Aorta (tissue), 5 donors: ENCODE results near the gene EMILIN2. TPM values are rescaled to one million over a fixed set of nuclear protein-coding genes. Genes with fewer than 3 reads are reported as not detected.

Experiments
- ATAC-seq: fragments of 200-7000 bp; cut with Tn5 transposase; one replicate; pipeline ENCODE4 v1.9.1; 2022; ENCODE audit warnings: moderate library complexity; ENCODE audit not compliant: low FRiP score
- DNase-seq, 2 donors: peaks; one replicate each; pipeline ENCODE4 v3.0.0-alpha.2; 2020
- H3K27ac ChIP-seq, 2 donors: one replicate each; pipeline ENCODE4 v1.5.1; 2013; ENCODE audit warnings: low read length in 2 of 2, mild to moderate bottlenecking in 2 of 2, moderate library complexity in 2 of 2, control low read depth in 1 of 2, inconsistent platforms in 1 of 2, low read depth in 1 of 2
- H3K27me3 ChIP-seq, 2 donors: one replicate each; pipeline ENCODE4 v1.6.1; 2013; ENCODE audit warnings: control low read depth in 1 of 2, low read length in 1 of 2, mild to moderate bottlenecking in 1 of 2, moderate library complexity in 1 of 2; ENCODE audit not compliant: insufficient read depth in 2 of 2, control insufficient read depth in 1 of 2
- H3K36me3 ChIP-seq, 2 donors: one replicate each; pipeline ENCODE4 v1.6.1; 2013; ENCODE audit warnings: control low read depth in 1 of 2, low read length in 1 of 2, mild to moderate bottlenecking in 1 of 2; ENCODE audit not compliant: insufficient read depth in 2 of 2, control insufficient read depth in 1 of 2
- H3K4me1 ChIP-seq, 2 donors: one replicate each; pipeline ENCODE4 v1.6.1; 2013; ENCODE audit warnings: low read length in 2 of 2, control low read depth in 1 of 2, mild to moderate bottlenecking in 1 of 2, moderate library complexity in 1 of 2; ENCODE audit not compliant: insufficient read depth in 2 of 2, control insufficient read depth in 1 of 2
- H3K4me3 ChIP-seq, 2 donors: one replicate each; pipeline ENCODE4 v1.5.1; 2013; ENCODE audit warnings: low read length in 2 of 2, control low read depth in 1 of 2, mild to moderate bottlenecking in 1 of 2
- H3K9me3 ChIP-seq: one replicate; pipeline ENCODE4 v1.6.1; 2013; ENCODE audit warnings: mild to moderate bottlenecking, low read length; ENCODE audit not compliant: control insufficient read depth
- WGBS, 2 donors: extraction: QIAGEN DNeasy Blood & Tissue Kit; methylation state at CpG; one replicate each; pipeline ENCODE4 v1.1.7; 2013; 5-methylcytosine and 5-hydroxymethylcytosine counted together
- intact Hi-C, 2 donors: fragments of 100-400 bp; cut with DNase I; formaldehyde crosslinking; loops; one replicate each; pipeline versions ENCODE4 v1.14.2 to v1.15.0; 2022
- polyA plus RNA-seq, 2 donors: library from polyadenylated mRNA; stranded (reverse); fragments of 200-250 nt; gene quantifications; one replicate each; pipeline ENCODE4 v1.2.3, GENCODE V29; 2013
- total RNA-seq, 2 donors: library from RNA; stranded (reverse); fragmentation: NEBNext Ultra II Directional; extraction: Animal tissue kit (Norgen Biotek cat#: 25700); gene quantifications; one replicate each; pipeline ENCODE4 v1.2.1, GENCODE V29; 2021
- donor health status: healthy with polysubstance abuse.
- donor health status: Bipolar disorder and iron deficiency.
- donor health status: DM: no; HTN: no; CAD: no.
- donor health status: DM: no; HTN: no; CAD: no.
- donor health status: DM: yes; HTN: yes; CAD: no.

EMILIN2 gene
- total and polyA plus RNA-seq, 4 donors = 1.1 to 34.5 (median 13.8) TPM

DNA sequence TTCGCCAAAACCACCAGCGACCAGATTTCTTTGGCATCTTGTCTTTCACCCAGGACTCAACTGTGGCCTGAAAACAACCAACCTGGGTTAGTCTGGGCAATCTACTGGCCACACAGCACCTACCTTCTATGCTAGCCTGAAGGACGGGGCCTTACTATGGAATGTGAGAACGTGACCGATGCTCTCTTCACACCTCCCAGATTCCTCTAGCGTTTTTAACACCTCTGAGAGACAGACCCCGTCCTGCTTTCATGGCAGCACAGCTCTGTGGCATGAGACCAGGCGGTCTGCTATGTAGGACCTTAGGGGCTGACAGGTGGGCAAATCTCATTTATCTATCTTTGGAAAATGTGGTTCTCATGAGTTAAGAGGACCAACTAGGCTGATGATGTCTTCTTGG lies 80.9 kb downstream of the EMILIN2 start:
- H3K36me3 ChIP-seq = peaks cover 0 to 13% of the 10 kb centered on the region in 2 donors
- no peak overlapping the region for H3K4me3 ChIP-seq
- no peak overlapping the region for H3K27ac ChIP-seq
- H3K27me3 ChIP-seq = no peaks in the 10 kb centered on the region
- no peaks in the 10 kb centered on the region for H3K9me3 ChIP-seq
- ATAC-seq = no peak
- 89 to 90% methylated on average over 8 of the region's 8 CpGs for WGBS, 2 donors
- intact Hi-C loops = no loop called here
- peak in 1 of 2 donors; percentile 44 for DNase-seq
- H3K4me1 ChIP-seq = no peaks in the 10 kb centered on the region

DNA sequence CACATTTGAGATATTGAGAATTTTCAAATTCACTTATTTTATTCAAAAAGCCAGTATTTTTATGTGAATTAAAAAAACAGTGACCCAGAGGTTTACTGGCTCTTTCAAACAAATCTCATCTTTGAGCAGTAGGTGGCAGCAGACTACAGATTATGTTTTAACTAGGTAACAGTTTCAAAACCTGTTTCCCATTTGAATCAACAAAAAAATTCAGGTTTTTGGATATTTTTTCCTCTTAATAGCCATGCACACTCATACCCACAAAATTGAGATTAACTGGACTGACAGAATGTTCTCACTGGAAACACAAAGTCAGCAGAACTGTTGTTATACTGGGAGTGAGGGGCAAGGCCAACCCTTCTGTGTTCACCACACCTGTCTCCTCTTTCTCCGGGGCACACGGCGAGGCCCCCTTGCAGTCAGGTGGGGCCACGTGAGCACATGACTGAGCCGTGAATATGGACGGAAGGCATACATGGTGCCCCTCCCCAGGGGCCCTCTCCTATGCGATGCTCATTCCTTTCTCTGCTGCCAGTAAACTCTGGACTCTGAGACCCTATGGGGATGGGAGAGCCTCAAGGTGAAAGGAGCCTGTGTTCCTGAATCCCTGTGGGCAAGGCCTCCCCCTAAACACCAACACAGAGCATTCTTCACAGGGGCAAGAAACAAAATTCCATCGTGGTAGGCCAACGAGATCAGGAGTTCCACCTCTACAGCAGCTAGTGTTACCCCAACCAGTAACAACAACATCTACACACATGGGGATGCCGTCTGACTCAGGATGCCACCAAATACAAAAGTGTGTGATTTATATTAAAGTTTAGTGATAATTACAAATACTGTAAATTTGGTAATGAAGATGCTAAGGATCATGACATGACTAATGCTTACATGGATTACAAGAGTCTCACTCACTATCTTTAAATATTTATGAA lies 85.7 kb downstream of the EMILIN2 start:
- ATAC-seq (peak; percentile 72), DNase-seq (no peak)
- intact Hi-C loops = loop anchor here (2.0 to 5.0 kb wide), 5 partner anchors 50 to 315 kb away; partner anchors contain the start of gene MYL12A (in 2 of the 2)
- no peaks in the 10 kb centered on the region for H3K9me3 ChIP-seq
- H3K4me3 ChIP-seq = no peak overlapping the region
- 45 to 49% methylated on average over 10 of the region's 10 CpGs for WGBS, 2 donors
- H3K27ac ChIP-seq = no peak overlapping the region
- H3K36me3 ChIP-seq = peaks cover 0 to 2% of the 10 kb centered on the region in 2 donors
- H3K27me3 ChIP-seq = no peaks in the 10 kb centered on the region
- H3K4me1 ChIP-seq = no peaks in the 10 kb centered on the region

DNA sequence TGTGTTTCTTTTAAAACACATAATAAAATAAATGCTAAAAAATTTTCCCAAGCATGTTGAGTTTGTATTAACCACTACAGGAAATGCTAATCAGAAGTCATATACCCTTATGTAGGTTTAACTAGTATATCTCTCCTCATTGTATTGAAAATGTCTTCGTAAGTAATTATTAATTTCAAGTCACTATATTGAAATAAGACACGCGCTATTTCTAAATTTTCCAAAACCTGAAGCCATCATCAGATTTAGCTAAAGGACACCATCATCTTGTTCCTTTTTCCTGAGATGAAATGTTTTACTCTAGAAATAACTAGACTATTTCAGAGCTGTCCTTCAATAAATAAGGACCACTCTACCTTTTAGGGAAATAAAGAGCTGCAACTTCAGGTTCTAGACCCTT lies 87.2 kb downstream of the EMILIN2 start:
- Histone ChIP-seq H3K4me3 (no peak overlapping the region), H3K27me3 (no peaks in the 10 kb centered on the region), H3K27ac (no peak overlapping the region), H3K4me1 (no peaks in the 10 kb centered on the region), H3K9me3 (no peaks in the 10 kb centered on the region), H3K36me3 (peaks cover 0 to 2% of the 10 kb centered on the region in 2 donors)
- no peak for ATAC-seq
- intact Hi-C loops = loop anchor here (2.0 to 5.0 kb wide), 5 partner anchors 48 to 313 kb away; partner anchors contain the start of gene MYL12A (in 2 of the 2)
- no peak for DNase-seq
- 82 to 98% methylated on average over 3 of the region's 3 CpGs for WGBS, 2 donors

DNA sequence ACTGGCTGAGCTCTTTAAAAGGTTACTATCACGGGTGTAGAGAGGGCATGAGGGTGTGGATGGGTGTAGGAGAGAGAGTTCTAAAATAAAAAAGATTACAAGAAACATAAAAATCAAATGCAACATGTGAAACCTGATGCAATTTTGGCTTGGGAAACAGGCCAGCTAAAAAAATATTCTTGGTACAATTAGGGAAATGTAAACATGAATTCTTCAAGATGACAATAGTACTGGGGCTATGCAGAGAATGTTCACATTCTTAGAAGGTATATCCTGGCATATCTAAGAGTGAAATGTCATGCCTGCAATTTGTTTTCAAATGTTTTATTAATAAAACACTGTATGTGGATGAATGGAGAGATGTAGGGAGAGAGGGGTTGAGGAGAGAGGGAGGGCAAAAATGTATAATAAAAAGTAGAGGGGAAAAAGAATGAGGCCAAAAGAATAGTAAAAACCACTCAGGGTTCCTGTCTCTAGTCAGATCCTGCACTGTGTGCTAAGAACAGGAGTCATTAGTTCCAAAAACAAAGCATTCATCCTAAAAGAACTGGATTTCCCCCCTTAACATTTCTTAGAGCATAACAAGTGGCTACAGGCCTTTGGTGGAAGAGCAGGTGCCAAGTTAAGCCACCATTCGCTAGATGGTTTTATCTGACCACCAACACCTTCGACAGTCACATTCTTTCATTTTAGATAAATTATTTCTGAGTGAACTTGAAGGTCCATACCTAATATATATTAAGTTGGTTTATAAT lies 88.8 kb downstream of the EMILIN2 start:
- Histone ChIP-seq H3K36me3 (peaks cover 0 to 5% of the 10 kb centered on the region in 2 donors), H3K27ac (no peak overlapping the region), H3K4me3 (no peak overlapping the region), H3K27me3 (no peaks in the 10 kb centered on the region), H3K4me1 (no peaks in the 10 kb centered on the region), H3K9me3 (no peaks in the 10 kb centered on the region)
- 21 to 28% methylated on average over 3 of the region's 3 CpGs for WGBS, 2 donors
- intact Hi-C loops = no loop called here
- ATAC-seq (no peak), DNase-seq (no peak)

DNA sequence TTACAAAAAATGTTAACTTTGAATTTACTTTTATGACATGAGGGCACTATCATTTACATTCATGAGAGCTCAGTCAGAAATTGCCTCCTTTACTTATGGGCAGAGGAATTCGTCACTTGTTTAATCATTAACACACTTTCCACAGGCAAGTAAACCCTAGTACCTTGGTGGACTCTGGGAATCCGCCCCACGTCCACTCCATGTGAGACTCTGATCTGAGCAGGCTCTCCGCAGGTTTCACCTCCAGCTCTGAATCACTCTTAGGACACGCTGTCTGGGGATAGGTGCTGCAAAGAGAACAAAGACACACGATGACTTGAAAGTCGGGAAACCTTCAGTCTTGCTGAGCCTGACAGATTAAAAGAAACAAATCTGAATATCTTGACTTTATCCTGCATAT lies 92.5 kb downstream of the EMILIN2 start:
- no peak overlapping the region for H3K4me3 ChIP-seq
- WGBS, 2 donors = 92% methylated on average over 7 of the region's 7 CpGs
- H3K27ac ChIP-seq = no peak overlapping the region
- DNase-seq = no peak
- intact Hi-C loops = no loop called here
- H3K9me3 ChIP-seq = no peaks in the 10 kb centered on the region
- no peak for ATAC-seq
- peaks cover 0 to 2% of the 10 kb centered on the region in 2 donors for H3K36me3 ChIP-seq
- no peaks in the 10 kb centered on the region for H3K4me1 ChIP-seq
- H3K27me3 ChIP-seq = no peaks in the 10 kb centered on the region

DNA sequence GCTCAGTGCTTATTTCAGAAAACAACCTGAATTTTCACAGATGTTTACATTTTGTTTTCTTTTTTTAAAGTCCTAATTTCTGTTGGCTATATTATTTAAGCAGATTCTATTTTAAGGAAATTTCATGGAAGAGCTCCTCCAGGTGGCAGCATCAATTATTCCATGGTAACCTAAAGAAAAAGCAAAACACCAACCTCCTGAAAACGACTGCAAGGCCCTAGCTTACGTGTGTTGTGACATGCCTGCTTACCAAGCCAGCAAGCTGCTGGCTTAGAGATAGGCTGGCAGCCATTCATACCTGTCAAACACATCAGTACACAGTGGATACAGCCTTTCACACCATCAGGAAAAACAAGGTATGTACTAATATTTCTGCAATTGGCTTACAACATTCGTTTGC lies 101.2 kb downstream of the EMILIN2 start:
- 15 to 16% methylated on average over 3 of the region's 3 CpGs for WGBS, 2 donors
- intact Hi-C loops = no loop called here

DNA sequence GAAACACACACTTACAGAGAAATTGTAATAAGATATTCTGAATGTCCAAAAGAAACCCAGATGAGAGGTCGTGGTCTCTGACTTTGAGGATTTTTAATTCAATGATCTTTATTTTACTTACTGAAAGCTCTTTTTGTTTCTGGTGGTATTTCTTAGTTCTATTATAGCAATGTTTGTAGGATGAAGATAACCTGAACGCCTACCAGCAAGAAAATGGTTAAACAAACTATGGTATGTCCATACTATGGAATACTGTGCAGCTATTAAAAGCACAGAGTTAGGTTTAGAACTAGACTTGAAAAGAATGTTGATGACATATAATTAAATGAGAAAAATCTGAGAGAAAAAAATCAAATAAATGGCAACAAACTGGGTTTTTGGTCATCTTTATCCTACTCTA lies 105.8 kb downstream of the EMILIN2 start:
- intact Hi-C loops = no loop called here
- Histone ChIP-seq H3K4me3 (no peak overlapping the region), H3K36me3 (peaks cover 0 to 12% of the 10 kb centered on the region in 2 donors), H3K4me1 (no peaks in the 10 kb centered on the region), H3K27ac (no peak overlapping the region), H3K9me3 (no peaks in the 10 kb centered on the region), H3K27me3 (no peaks in the 10 kb centered on the region)
- 47 to 68% methylated on average over 2 of the region's 2 CpGs for WGBS, 2 donors
- ATAC-seq (no peak), DNase-seq (no peak)

More for the DNA sequence above, 101.2 kb downstream of the EMILIN2 start:
- H3K36me3 ChIP-seq = peaks cover 0 to 6% of the 10 kb centered on the region in 2 donors
- no peaks in the 10 kb centered on the region for H3K9me3 ChIP-seq
- ATAC-seq (no peak), DNase-seq (no peak)
- no peak overlapping the region for H3K27ac ChIP-seq
- no peaks in the 10 kb centered on the region for H3K27me3 ChIP-seq
- H3K4me3 ChIP-seq = no peak overlapping the region
- H3K4me1 ChIP-seq = no peaks in the 10 kb centered on the region

DNA sequence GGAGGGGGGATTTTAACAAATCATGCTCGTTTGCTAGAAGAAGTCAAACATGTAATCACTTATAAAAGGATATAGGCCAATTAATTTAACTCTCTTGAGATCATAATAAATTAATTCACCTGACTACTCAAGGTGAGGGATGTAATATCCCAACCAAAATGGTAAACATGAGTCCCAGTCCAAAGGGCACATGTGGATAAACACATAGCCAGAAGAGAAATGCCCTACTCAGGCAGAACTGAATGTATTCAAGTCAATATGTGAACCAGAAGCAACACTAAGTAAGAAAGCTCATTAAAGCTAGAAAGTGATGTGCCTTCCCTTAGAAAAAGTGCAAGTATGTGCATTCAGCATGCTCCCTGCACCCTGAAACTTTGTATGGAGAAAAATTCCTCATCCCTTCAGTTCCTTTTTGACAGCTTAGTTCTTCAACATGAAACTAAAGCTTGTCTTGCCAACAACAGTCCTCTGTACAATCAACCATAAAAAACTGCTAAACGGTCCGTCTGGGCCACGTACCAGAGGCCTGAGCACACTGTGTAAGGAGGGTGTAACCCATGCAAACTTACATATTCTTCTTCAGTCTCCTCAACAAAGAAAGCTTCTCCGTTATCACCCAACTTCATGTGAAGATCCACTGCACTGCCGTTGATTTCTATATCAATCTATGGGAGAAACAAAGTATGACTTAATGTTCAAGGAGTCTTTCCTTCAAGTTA lies 107.3 kb downstream of the EMILIN2 start:
- no peaks in the 10 kb centered on the region for H3K27me3 ChIP-seq
- no peak for DNase-seq
- H3K36me3 ChIP-seq = peaks cover 0 to 12% of the 10 kb centered on the region in 2 donors
- H3K4me1 ChIP-seq = no peaks in the 10 kb centered on the region
- 82 to 94% methylated on average over 6 of the region's 6 CpGs for WGBS, 2 donors
- intact Hi-C loops = no loop called here
- no peak for ATAC-seq
- no peak overlapping the region for H3K4me3 ChIP-seq
- no peak overlapping the region for H3K27ac ChIP-seq
- H3K9me3 ChIP-seq = no peaks in the 10 kb centered on the region
